ENCODE data around the gene RETREG2. TPM values are rescaled to one million over a fixed set of nuclear protein-coding genes. Genes with fewer than 3 reads are reported as not detected.

Gene RETREG2
- total and polyA plus RNA-seq, 2 of the 4 experiments (the other 2 are of a cell fraction), result 45.2 to 51.1 TPM

DNA sequence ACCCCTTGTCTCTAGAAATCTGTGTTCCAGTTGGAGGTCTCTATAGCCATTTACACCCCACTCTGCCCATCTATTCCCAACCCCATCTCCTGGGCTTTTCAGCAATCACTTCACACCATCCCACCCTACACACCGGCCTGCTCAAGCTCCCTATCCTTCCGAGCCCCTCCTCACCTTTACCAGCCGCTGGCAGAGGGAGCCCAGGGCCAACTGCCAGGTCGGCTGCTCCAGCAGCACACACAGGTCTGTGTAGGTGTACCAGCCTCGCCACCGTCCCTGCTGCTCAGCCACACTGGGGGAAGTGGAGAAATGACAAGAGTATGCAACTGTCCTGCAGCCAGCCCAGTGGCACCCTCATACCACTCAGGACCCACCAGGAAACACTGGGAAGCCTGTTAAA is 4.9 kb upstream of the RETREG2 start (continued):
- TF ChIP-seq, protein P1, sequence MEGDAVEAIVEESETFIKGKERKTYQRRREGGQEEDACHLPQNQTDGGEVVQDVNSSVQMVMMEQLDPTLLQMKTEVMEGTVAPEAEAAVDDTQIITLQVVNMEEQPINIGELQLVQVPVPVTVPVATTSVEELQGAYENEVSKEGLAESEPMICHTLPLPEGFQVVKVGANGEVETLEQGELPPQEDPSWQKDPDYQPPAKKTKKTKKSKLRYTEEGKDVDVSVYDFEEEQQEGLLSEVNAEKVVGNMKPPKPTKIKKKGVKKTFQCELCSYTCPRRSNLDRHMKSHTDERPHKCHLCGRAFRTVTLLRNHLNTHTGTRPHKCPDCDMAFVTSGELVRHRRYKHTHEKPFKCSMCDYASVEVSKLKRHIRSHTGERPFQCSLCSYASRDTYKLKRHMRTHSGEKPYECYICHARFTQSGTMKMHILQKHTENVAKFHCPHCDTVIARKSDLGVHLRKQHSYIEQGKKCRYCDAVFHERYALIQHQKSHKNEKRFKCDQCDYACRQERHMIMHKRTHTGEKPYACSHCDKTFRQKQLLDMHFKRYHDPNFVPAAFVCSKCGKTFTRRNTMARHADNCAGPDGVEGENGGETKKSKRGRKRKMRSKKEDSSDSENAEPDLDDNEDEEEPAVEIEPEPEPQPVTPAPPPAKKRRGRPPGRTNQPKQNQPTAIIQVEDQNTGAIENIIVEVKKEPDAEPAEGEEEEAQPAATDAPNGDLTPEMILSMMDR (conservative IDR thresholded peaks at IDR 0.05; ENCODE audit: low read depth, low read length), result no peak
- TF ChIP-seq RFX5 (IDR thresholded peaks at IDR 0.05; ENCODE audit: low read depth, low read length), result no peak
- TF ChIP-seq, protein P2, sequence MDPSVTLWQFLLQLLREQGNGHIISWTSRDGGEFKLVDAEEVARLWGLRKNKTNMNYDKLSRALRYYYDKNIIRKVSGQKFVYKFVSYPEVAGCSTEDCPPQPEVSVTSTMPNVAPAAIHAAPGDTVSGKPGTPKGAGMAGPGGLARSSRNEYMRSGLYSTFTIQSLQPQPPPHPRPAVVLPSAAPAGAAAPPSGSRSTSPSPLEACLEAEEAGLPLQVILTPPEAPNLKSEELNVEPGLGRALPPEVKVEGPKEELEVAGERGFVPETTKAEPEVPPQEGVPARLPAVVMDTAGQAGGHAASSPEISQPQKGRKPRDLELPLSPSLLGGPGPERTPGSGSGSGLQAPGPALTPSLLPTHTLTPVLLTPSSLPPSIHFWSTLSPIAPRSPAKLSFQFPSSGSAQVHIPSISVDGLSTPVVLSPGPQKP (IDR thresholded peaks at IDR 0.05; ENCODE audit: borderline replicate concordance, low read depth, low read length), result no peak

Measured in IMR-90 (cell line).